Measurements from ENCODE around the gene CCDC83. TPM values are rescaled to one million over a fixed set of nuclear protein-coding genes. Genes with fewer than 3 reads are reported as not detected.
A peak's percentile ranks its signal among the peaks of the same experiment; 100 is the strongest.

Gene CCDC83
- not detected for total RNA-seq

- no peak for ATAC-seq
- POLR2A ChIA-PET, result interaction anchor here (0.7 to 1.2 kb wide), 8 partner anchors 13 to 593 kb away, joined by 3 to 4 read pairs (median 3); partner anchors contain the start of gene TMEM126B
Measured at GRCh38 chr11:85855341-85855656, at the start of gene CCDC83. Gene CCDC83, plus strand, starts transcription at chr11:85855383. Its CDS starts 9,741 bp downstream, at chr11:85865124.

GRCh38 chr11:85805387-85805786 is 49.8 kb upstream of the CCDC83 start:
- CTCF ChIA-PET, result interaction anchor here (0.9 to 1.1 kb wide), 3 partner anchors 61 to 110 kb away, joined by 3 read pairs; no protein-coding TSS in a partner anchor
- Mint-ChIP-seq H3K27me3 (no peaks in the 10 kb centered on the region), H3K36me3 (ENCODE audit: low read depth) (no peaks in the 10 kb centered on the region), H3K4me3 (no peak overlapping the region), H3K9me3 (no peaks in the 10 kb centered on the region), H3K27ac (no peak overlapping the region), H3K4me1 (ENCODE audit: low read depth) (peaks cover 29% of the 10 kb centered on the region)
- POLR2A ChIA-PET, result no interaction called here
- intact Hi-C loops (cut with micrococcal nuclease), result no loop called here
- DNase-seq, result no peak
- TF ChIP-seq, protein P1, sequence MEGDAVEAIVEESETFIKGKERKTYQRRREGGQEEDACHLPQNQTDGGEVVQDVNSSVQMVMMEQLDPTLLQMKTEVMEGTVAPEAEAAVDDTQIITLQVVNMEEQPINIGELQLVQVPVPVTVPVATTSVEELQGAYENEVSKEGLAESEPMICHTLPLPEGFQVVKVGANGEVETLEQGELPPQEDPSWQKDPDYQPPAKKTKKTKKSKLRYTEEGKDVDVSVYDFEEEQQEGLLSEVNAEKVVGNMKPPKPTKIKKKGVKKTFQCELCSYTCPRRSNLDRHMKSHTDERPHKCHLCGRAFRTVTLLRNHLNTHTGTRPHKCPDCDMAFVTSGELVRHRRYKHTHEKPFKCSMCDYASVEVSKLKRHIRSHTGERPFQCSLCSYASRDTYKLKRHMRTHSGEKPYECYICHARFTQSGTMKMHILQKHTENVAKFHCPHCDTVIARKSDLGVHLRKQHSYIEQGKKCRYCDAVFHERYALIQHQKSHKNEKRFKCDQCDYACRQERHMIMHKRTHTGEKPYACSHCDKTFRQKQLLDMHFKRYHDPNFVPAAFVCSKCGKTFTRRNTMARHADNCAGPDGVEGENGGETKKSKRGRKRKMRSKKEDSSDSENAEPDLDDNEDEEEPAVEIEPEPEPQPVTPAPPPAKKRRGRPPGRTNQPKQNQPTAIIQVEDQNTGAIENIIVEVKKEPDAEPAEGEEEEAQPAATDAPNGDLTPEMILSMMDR (IDR thresholded peaks at IDR 0.05), result no peak
- ATAC-seq, result no peak

More at GRCh38 chr11:85855341-85855656, at the start of gene CCDC83:
- Mint-ChIP-seq H3K36me3 (ENCODE audit: low read depth) (peaks cover 8% of the 10 kb centered on the region), H3K27ac (peak within 1 kb of the TSS; percentile 93), H3K27me3 (peaks cover 1% of the 10 kb centered on the region), H3K4me3 (peak within 1 kb of the TSS; percentile 89), H3K9me3 (peaks cover 3% of the 10 kb centered on the region), H3K4me1 (ENCODE audit: low read depth) (peaks cover 10% of the 10 kb centered on the region)
- no peak for DNase-seq
- CTCF ChIA-PET, result interaction anchor here (0.7 to 2.1 kb wide), 63 partner anchors 9 to 837 kb away, joined by 3 to 29 read pairs (median 4); partner anchors contain the start of genes HIKESHI, PICALM and TMEM126B
- TF ChIP-seq, protein P1 (IDR thresholded peaks at IDR 0.05), result no peak
- intact Hi-C loops (cut with micrococcal nuclease), result loop anchor here (10.0 kb wide), 2 partner anchors 350 to 440 kb away; no protein-coding TSS in a partner anchor

DNA sequence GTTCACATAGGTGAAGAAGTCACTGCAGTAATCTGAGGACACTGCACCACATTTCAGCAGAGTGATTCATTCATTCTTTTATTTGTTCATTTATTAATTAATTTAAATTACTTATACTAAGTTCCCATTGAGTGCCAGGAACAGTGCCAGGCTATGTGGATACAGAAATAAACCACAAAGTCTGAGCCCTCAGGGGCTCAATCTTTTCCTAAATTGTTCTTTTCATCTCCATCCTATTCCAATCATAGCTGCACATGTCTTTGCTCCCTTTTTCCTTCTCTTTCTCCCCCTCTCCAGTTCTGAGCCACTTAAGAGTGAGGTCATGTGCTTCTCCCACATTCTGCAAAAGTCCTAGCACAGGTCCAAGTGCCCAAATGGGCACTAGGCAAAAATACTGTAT is 49.2 kb upstream of the CCDC83 start:
- no peak overlapping the region for H3K4me3 Mint-ChIP-seq
- CTCF ChIA-PET, result interaction anchor here (0.9 to 1.1 kb wide), 2 partner anchors 62 to 105 kb away, joined by 3 read pairs; no protein-coding TSS in a partner anchor

GRCh38 chr11:85806876-85807275 is 48.3 kb upstream of the CCDC83 start:
- no peak overlapping the region for H3K4me3 Mint-ChIP-seq
- no peaks in the 10 kb centered on the region for H3K27me3 Mint-ChIP-seq
- ChIA-PET POLR2A (interaction anchor here (1.2 kb wide), 1 partner anchor 10 kb away, joined by 4 read pairs; no protein-coding TSS in a partner anchor), CTCF (no interaction called here)
- H3K36me3 Mint-ChIP-seq (ENCODE audit: low read depth), result no peaks in the 10 kb centered on the region
- intact Hi-C loops (cut with micrococcal nuclease), result no loop called here
- DNase-seq (no peak), ATAC-seq (no peak)
- no peaks in the 10 kb centered on the region for H3K9me3 Mint-ChIP-seq
- H3K4me1 Mint-ChIP-seq (ENCODE audit: low read depth), result peaks cover 28% of the 10 kb centered on the region
- no peak overlapping the region for H3K27ac Mint-ChIP-seq
- TF ChIP-seq, protein P1 (IDR thresholded peaks at IDR 0.05), result no peak

More for the DNA sequence above, 49.2 kb upstream of the CCDC83 start:
- TF ChIP-seq, protein P1 (IDR thresholded peaks at IDR 0.05), result no peak
- intact Hi-C loops (cut with micrococcal nuclease), result no loop called here
- DNase-seq (no peak), ATAC-seq (no peak)
- Mint-ChIP-seq H3K4me1 (ENCODE audit: low read depth) (peaks cover 24% of the 10 kb centered on the region), H3K27ac (no peak overlapping the region), H3K9me3 (no peaks in the 10 kb centered on the region), H3K36me3 (ENCODE audit: low read depth) (no peaks in the 10 kb centered on the region), H3K27me3 (no peaks in the 10 kb centered on the region)
- POLR2A ChIA-PET, result interaction anchor here (0.6 kb wide), 1 partner anchor 19 kb away, joined by 3 read pairs; no protein-coding TSS in a partner anchor

GRCh38 chr11:85809191-85809590 is 46.0 kb upstream of the CCDC83 start:
- peaks cover 23% of the 10 kb centered on the region for H3K4me1 Mint-ChIP-seq (ENCODE audit: low read depth)
- peak overlapping the region; percentile 80 for H3K4me3 Mint-ChIP-seq
- TF ChIP-seq, protein P1 (IDR thresholded peaks at IDR 0.05), result no peak
- ChIA-PET POLR2A (interaction anchor here (0.6 to 1.1 kb wide), 6 partner anchors 14 to 413 kb away, joined by 3 to 4 read pairs (median 4); no protein-coding TSS in a partner anchor), CTCF (interaction anchor here (0.6 to 1.9 kb wide), 8 partner anchors 13 to 711 kb away, joined by 3 to 13 read pairs (median 4); no protein-coding TSS in a partner anchor)
- peaks cover 9% of the 10 kb centered on the region for H3K27me3 Mint-ChIP-seq
- ATAC-seq, result peak; percentile 22
- H3K36me3 Mint-ChIP-seq (ENCODE audit: low read depth), result no peaks in the 10 kb centered on the region
- peak; percentile 50 for DNase-seq
- intact Hi-C loops (cut with micrococcal nuclease), result no loop called here
- no peaks in the 10 kb centered on the region for H3K9me3 Mint-ChIP-seq
- peak overlapping the region; percentile 17 for H3K27ac Mint-ChIP-seq

Data from activated CD8-positive, alpha-beta T cell treated with anti-CD3 and anti-CD28 coated beads for 36 hours (primary cell).